Osteoblast (primary cell): ENCODE measurements around the gene PHF21A. TPM values are rescaled to one million over a fixed set of nuclear protein-coding genes. Genes with fewer than 3 reads are reported as not detected.

ENCODE experiments used
- DNase-seq: peaks from one replicate; pipeline ENCODE4 v3.0.0; 2011; ENCODE audit warnings: low spot score, mixed read lengths; ENCODE audit not compliant: insufficient read length; ENCODE audit errors: missing footprints
- H2AFZ ChIP-seq: 2 replicates; pipeline ENCODE4 v1.6.0; 2011; ENCODE audit warnings: mild to moderate bottlenecking, low read length
- H3K27ac ChIP-seq: 2 replicates; pipeline ENCODE4 v1.5.1; 2011; ENCODE audit warnings: mild to moderate bottlenecking, low read depth, low read length, moderate library complexity
- H3K27me3 ChIP-seq: 2 replicates; pipeline ENCODE4 v1.6.0; 2012; ENCODE audit warnings: mild to moderate bottlenecking, control low read depth, inconsistent platforms, low read length, moderate library complexity; ENCODE audit not compliant: insufficient read depth
- H3K36me3 ChIP-seq: 2 replicates; pipeline ENCODE4 v1.5.1; 2011; ENCODE audit warnings: mild to moderate bottlenecking, low read length, control low read depth, moderate library complexity; ENCODE audit not compliant: insufficient read depth
- H3K4me1 ChIP-seq: 2 replicates; pipeline ENCODE4 v1.5.1; 2011; ENCODE audit warnings: mild to moderate bottlenecking, low read length, control low read depth, moderate library complexity; ENCODE audit not compliant: insufficient read depth
- H3K4me2 ChIP-seq: 2 replicates; pipeline ENCODE4 v1.6.0; 2011; ENCODE audit warnings: mild to moderate bottlenecking, low read length; ENCODE audit not compliant: insufficient read depth
- H3K4me3 ChIP-seq: fragments of 200-600 bp; sonication (generic); 3 replicates; pipeline ENCODE4 v1.5.1; 2012; ENCODE audit warnings: mild to moderate bottlenecking, low read length, inconsistent platforms; ENCODE audit not compliant: insufficient read depth
- H3K79me2 ChIP-seq: 2 replicates; pipeline ENCODE4 v1.6.0; 2012; ENCODE audit warnings: mild to moderate bottlenecking, low read length, control low read depth, inconsistent platforms; ENCODE audit not compliant: insufficient read depth
- H3K9me3 ChIP-seq: 2 replicates; pipeline ENCODE4 v1.5.1; 2011; ENCODE audit warnings: low read depth, low read length, control low read depth
- H4K20me1 ChIP-seq: 2 replicates; pipeline ENCODE4 v1.6.0; 2012; ENCODE audit warnings: mild to moderate bottlenecking, low read length, control low read depth; ENCODE audit not compliant: insufficient read depth
- CTCF ChIP-seq: IDR thresholded peaks from 2 replicates; pipeline ENCODE4 v1.5.1; 2011; ENCODE audit warnings: mild to moderate bottlenecking, low read depth, low read length, moderate library complexity; ENCODE audit errors: extremely low read depth
- total RNA-seq: library from RNA; depleted of rRNA; stranded (reverse); fragments of >200 nt; gene quantifications from 2 replicates; pipeline ENCODE4 v1.2.3, GENCODE V29; 2012

Gene PHF21A
- total RNA-seq, 1 donor: 26.4 TPM

- Histone ChIP-seq H3K27me3 (no peaks in the 10 kb centered on the region), H3K36me3 (no peaks in the 10 kb centered on the region), H3K4me1 (peaks cover 20% of the 10 kb centered on the region), H3K79me2 (peaks cover 31% of the 10 kb centered on the region), H3K9me3 (no peaks in the 10 kb centered on the region), H3K4me2 (peak overlapping the region; percentile 93), H3K4me3 (peak overlapping the region; percentile 76), H3K27ac (peak overlapping the region; percentile 38), H2AFZ (peak overlapping the region; percentile 83), H4K20me1 (peaks cover 9% of the 10 kb centered on the region)
- peak; percentile 90 for DNase-seq
- TF ChIP-seq CTCF: no peak
These were observed 647 bp upstream of the PHF21A start for GRCh38 chr11:46121724-46122477.

GRCh38 chr11:46120346-46121300, 631 bp downstream of the PHF21A start:
- peak overlapping the region; percentile 84 for H3K4me2 ChIP-seq
- peaks cover 9% of the 10 kb centered on the region for H4K20me1 ChIP-seq
- peak overlapping the region; percentile 76 for H3K4me3 ChIP-seq
- DNase-seq: peak; percentile 88
- H3K27ac ChIP-seq: peak overlapping the region; percentile 50
- peaks cover 43% of the 10 kb centered on the region for H3K79me2 ChIP-seq
- TF ChIP-seq CTCF: no peak
- H3K36me3 ChIP-seq: no peaks in the 10 kb centered on the region
- H2AFZ ChIP-seq: peak overlapping the region; percentile 69
- no peaks in the 10 kb centered on the region for H3K27me3 ChIP-seq
- H3K9me3 ChIP-seq: no peaks in the 10 kb centered on the region
- peaks cover 20% of the 10 kb centered on the region for H3K4me1 ChIP-seq

DNA sequence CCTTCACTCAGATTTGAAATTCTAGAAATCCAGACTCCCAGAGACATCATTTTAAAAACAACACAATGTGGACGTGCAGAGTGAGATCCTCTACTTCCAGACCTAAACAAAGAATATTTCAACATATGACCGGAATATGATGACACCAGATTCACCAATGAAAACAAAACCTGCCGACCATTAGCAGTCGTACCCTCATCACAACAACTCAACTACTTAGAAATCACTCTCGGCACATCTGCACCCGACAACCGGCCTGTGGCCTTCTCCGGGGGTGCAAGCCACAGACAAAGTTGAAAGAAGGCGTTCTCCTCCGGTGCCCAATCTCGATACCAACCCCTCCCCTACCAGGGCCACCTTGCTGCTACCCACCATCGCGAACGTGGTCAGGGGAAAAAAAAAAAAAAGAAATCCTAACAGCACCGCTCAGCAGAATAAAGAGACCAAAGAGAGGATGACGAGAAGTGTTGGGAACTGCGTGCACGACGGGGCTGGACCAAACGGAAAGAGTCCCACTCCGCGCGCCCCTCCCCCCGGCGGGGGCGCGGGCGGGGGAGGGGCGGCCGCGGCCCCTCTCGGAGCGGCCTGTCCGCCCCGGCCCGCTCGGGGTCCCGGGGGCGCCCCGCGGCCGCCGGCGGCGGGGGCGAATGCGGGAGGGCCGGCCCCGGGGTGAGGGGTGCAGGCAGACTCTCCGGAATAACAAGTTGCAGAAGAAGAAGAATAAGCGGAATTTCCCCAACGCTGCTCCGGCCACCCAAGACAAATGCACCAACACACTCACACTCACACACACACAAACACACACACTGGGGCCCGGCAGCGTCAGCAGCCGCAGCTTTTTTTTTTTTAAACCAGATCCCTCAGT, 1.7 kb downstream of the PHF21A start:
- no peak for TF ChIP-seq CTCF
- Histone ChIP-seq H3K79me2 (peaks cover 53% of the 10 kb centered on the region), H3K27ac (peak overlapping the region; percentile 81)

More for the DNA sequence above, 1.7 kb downstream of the PHF21A start:
- H4K20me1 ChIP-seq: peaks cover 14% of the 10 kb centered on the region
- peak overlapping the region; percentile 77 for H2AFZ ChIP-seq
- peaks cover 20% of the 10 kb centered on the region for H3K4me1 ChIP-seq
- DNase-seq: peak; percentile 89
- H3K4me2 ChIP-seq: peak overlapping the region; percentile 88
- peak overlapping the region; percentile 85 for H3K4me3 ChIP-seq
- no peaks in the 10 kb centered on the region for H3K9me3 ChIP-seq
- no peaks in the 10 kb centered on the region for H3K36me3 ChIP-seq
- no peaks in the 10 kb centered on the region for H3K27me3 ChIP-seq
